ENCODE measurements around the gene CFC1B. TPM values are rescaled to one million over a fixed set of nuclear protein-coding genes. Genes with fewer than 3 reads are reported as not detected.
"Not testable (repeated sequence)": the region's sequence is repeated elsewhere in the genome, so short reads cannot be mapped to it uniquely, and the experiment has no call there.

The CFC1B gene
- total RNA-seq, 4 donors from 2014 or later, result not detected

DNA sequence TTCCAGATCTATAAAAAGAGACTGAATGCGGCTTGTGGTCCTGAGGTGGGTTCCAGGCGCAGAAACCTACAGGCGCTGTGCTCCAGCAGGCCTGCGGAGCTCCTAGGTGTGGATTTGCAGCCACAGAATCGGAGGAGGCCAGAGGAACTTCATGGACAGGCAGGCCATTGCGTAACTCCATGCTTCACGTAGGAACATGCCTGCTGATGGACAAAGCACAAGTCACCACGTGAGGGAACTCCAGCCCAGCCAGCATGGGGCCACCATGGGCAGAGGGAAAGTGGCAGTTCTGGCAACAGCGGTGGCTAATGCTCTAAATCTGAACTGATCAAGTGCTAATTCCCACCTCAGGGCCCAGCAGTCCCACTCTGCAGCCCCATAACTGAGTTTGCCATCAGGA, 17.2 kb downstream of the CFC1B start:
- not testable (repeated sequence) for H3K9me3 ChIP-seq, H3K4me1 ChIP-seq, H3K4me3 ChIP-seq, H3K27me3 ChIP-seq, H3K27ac ChIP-seq, ATAC-seq, H3K36me3 ChIP-seq
- WGBS, 2 donors (ENCODE audit: low coverage in 1 of 2), result no CpG with 5 or more reads among the region's 9 CpGs

DNA sequence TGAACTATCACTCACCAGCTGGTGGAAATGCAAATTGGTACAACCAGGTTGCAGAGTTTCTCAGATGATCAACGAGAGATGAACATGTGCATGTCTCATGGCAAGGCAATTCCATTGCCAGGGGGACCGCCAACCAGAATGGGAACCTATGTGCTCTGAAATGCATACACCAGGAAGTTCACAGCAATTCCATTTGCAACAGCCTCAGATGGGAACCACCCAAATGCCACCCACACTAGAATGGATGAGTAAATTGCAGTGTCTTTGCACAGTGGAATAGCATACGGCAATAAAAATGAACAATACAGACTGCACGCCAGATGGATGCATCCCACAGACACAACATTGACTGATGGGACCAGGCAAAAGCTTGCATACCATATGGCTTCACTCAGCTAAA, 21.8 kb downstream of the CFC1B start:
- not testable (repeated sequence) for H3K27ac ChIP-seq, H3K9me3 ChIP-seq, H3K4me1 ChIP-seq, ATAC-seq, H3K27me3 ChIP-seq, H3K36me3 ChIP-seq, H3K4me3 ChIP-seq
- WGBS, 2 donors (ENCODE audit: low coverage in 1 of 2), result no CpG with 5 or more reads among the region's 4 CpGs

DNA sequence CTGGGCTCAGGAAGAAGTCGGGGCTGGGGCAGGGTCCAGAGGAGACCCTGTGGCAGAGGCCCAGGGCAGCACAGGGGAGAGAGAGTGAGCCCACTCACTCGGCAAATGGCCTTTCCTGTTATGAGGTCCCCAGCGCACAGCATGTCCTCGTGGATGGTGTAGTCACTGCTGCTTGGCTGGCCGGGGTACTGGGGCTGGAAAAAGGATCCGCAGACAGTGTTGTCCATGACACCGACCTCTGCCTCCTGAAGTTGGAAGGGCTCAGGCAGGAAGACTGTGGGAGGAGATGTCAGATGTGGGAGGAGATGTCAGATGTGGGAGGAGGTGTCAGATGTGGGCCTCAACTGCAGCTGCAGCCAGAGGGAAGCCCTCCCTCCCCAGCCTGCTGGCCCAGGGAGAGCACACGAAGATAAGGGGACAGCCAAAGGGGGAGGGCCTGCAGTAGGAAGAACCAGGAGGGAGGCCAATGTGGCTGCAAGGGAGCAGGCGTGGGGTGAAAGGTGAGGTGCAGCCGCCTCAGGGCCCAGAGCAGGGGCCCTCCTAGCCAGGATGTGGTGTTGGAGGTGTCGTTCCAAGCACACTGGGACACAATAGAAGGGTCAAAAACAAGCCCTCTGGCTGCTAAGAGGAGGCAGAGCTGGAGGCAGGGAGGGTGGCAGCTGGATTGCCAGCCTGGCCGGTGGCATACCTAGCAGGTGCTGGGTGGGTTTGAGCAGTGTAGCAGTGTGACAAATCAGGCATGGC, 22.9 kb downstream of the CFC1B start:
- not testable (repeated sequence) for H3K36me3 ChIP-seq, H3K27ac ChIP-seq, H3K4me1 ChIP-seq

DNA sequence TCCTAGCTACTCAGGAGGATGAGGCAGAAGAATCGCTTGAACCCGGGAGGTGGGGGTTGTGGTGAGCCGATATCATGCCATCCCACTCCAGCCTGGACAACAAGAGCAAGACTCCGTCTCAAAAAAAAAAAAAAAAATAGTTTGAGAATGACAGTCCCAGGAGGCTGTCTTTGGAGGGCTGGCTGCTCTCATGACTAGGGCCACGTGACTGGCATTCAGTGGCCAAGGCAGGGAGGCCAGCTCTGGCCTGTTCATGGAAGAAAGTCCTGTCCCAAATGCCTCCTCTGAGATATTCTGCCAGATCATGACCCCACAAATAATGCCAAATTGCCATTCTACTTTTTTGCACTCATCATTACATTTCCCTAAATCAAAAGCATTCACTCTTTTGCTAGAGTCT, 24.0 kb downstream of the CFC1B start:
- WGBS, 2 donors (ENCODE audit: low coverage in 1 of 2), result no CpG with 5 or more reads among the region's 5 CpGs

More for the DNA sequence above, 22.9 kb downstream of the CFC1B start:
- not testable (repeated sequence) for H3K4me3 ChIP-seq, H3K9me3 ChIP-seq, ATAC-seq, H3K27me3 ChIP-seq
- no CpG with 5 or more reads among the region's 12 CpGs for WGBS, 2 donors (ENCODE audit: low coverage in 1 of 2)

DNA sequence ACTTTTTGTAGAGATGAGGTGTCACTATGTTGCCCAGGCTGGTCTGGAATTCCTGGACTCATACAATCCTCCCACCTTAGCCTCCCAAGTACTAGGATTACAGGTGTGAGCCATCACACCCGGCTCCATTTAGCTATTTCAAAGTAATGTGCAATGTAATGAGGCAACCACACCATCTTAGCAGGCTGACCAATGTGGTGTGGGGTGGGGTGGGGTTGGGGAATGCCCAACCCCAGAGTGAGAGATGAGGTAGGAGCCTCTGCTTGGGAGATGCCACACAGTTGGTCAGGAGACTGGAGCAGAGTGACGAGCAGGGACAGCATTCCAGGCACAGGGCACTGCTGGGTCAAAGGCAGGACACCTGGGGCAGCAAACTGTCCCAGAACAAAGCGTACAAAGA, 27.4 kb downstream of the CFC1B start:
- H3K36me3 ChIP-seq, H3K27me3 ChIP-seq, H3K4me3 ChIP-seq, H3K9me3 ChIP-seq, H3K27ac ChIP-seq, ATAC-seq, H3K4me1 ChIP-seq: not testable (repeated sequence)
- WGBS, 2 donors (ENCODE audit: low coverage in 1 of 2), result no CpG with 5 or more reads among the region's 3 CpGs

More for the DNA sequence above, 24.0 kb downstream of the CFC1B start:
- not testable (repeated sequence) for H3K27ac ChIP-seq, H3K27me3 ChIP-seq, H3K4me3 ChIP-seq, ATAC-seq, H3K36me3 ChIP-seq, H3K9me3 ChIP-seq, H3K4me1 ChIP-seq

DNA sequence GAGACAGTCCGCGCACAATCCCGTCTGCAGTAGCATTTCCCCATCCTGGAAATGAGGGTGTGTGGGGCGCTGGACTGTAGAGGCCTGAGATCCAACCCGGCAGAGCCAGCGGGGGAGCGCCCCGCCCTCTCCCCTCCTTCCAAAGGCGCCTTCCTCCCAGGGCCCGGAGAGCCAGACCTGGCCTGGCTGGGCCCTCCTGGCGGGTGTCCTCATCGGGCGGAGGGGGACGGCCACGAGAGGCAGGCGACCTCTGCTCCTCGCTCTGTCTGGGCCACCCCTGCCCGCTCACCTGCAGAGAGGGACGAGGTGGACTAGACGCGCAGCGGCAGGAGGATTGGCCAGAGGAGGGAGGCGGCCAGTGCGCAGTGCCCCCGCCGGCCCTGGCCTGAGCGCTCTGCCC, 28.5 kb downstream of the CFC1B start:
- H3K4me3 ChIP-seq, H3K4me1 ChIP-seq, H3K27me3 ChIP-seq, H3K27ac ChIP-seq, ATAC-seq, H3K36me3 ChIP-seq, H3K9me3 ChIP-seq: not testable (repeated sequence)
- WGBS, 2 donors (ENCODE audit: low coverage in 1 of 2), result no CpG with 5 or more reads among the region's 27 CpGs

DNA sequence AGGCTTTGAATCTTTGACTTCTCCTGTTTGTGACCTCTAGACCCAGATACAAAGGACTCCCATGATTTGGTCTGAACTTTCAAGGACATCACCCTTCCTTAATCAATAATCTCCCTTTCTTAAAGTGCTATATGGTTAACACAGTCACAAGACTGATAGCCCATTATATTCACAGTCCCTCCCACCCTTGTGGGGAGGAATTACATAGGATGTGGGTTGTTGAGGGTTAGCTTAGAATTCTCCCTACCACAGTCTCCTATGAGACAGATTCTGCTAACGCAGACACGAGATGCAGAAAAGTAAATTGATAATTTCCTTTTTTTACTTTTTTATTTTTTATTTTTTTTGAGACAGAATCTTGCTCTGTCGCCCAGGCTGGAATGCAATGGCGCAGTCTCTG, 33.2 kb downstream of the CFC1B start:
- no CpG with 5 or more reads among the region's 4 CpGs for WGBS, 2 donors (ENCODE audit: low coverage in 1 of 2)
- H3K4me1 ChIP-seq, H3K4me3 ChIP-seq, ATAC-seq, H3K27ac ChIP-seq, H3K36me3 ChIP-seq, H3K27me3 ChIP-seq, H3K9me3 ChIP-seq: not testable (repeated sequence)

DNA sequence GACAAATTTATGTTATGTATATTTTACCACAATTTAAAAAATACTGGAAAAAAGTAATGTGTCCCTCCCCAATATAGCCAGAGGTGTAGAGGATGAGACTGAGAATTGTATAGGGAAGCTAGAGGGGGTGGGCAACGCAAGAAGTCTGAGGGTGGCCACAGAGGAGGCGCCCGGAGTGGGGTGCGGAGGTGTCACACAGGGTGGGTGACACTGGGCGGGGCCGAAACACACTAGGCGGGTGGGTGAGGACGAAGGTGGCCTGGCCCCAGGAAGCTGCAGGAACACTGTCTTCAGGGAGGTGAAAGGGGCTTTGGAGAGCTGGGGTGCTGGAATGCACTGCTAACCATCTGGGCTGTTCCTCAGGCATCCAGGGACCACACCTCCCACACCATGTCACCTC, 35.4 kb downstream of the CFC1B start:
- not testable (repeated sequence) for H3K9me3 ChIP-seq, H3K4me1 ChIP-seq, H3K27ac ChIP-seq, H3K36me3 ChIP-seq, H3K4me3 ChIP-seq, H3K27me3 ChIP-seq, ATAC-seq
- no CpG with 5 or more reads among the region's 8 CpGs for whole genome bisulfite sequencing, 2 donors (ENCODE audit: low coverage in 1 of 2)

DNA sequence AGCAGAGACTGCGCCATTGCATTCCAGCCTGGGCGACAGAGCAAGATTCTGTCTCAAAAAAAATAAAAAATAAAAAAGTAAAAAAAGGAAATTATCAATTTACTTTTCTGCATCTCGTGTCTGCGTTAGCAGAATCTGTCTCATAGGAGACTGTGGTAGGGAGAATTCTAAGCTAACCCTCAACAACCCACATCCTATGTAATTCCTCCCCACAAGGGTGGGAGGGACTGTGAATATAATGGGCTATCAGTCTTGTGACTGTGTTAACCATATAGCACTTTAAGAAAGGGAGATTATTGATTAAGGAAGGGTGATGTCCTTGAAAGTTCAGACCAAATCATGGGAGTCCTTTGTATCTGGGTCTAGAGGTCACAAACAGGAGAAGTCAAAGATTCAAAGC, 45.1 kb downstream of the CFC1B start:
- not testable (repeated sequence) for ATAC-seq, H3K4me1 ChIP-seq, H3K4me3 ChIP-seq, H3K27ac ChIP-seq, H3K36me3 ChIP-seq, H3K27me3 ChIP-seq, H3K9me3 ChIP-seq
- WGBS, 2 donors (ENCODE audit: low coverage in 1 of 2), result no CpG with 5 or more reads among the region's 4 CpGs

DNA sequence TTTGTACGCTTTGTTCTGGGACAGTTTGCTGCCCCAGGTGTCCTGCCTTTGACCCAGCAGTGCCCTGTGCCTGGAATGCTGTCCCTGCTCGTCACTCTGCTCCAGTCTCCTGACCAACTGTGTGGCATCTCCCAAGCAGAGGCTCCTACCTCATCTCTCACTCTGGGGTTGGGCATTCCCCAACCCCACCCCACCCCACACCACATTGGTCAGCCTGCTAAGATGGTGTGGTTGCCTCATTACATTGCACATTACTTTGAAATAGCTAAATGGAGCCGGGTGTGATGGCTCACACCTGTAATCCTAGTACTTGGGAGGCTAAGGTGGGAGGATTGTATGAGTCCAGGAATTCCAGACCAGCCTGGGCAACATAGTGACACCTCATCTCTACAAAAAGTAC, 50.9 kb downstream of the CFC1B start:
- not testable (repeated sequence) for H3K27me3 ChIP-seq, H3K36me3 ChIP-seq, H3K9me3 ChIP-seq, ATAC-seq, H3K27ac ChIP-seq, H3K4me3 ChIP-seq, H3K4me1 ChIP-seq
- WGBS, 2 donors (ENCODE audit: low coverage in 1 of 2), result no CpG with 5 or more reads among the region's 3 CpGs

DNA sequence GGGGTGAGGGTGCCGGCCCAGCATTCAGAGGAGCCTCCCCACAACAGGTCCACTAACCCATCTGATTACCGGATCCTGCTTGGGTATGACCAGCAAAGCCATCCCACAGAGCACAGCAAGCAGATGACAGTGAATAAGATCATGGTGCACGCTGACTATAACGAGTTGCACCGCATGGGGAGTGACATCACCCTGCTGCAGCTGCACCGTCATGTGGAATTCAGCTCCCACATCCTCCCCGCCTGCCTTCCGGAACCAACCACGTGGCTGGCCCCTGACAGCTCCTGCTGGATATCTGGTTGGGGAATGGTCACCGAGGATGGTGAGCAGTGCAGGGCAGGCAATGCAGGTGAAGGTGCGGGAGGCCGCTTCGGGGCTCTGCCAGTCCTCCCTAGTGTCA, 53.2 kb downstream of the CFC1B start:
- H3K9me3 ChIP-seq, H3K4me3 ChIP-seq, H3K36me3 ChIP-seq, H3K4me1 ChIP-seq, H3K27me3 ChIP-seq, ATAC-seq, H3K27ac ChIP-seq: not testable (repeated sequence)
- no CpG with 5 or more reads among the region's 13 CpGs for WGBS, 2 donors (ENCODE audit: low coverage in 1 of 2)

DNA sequence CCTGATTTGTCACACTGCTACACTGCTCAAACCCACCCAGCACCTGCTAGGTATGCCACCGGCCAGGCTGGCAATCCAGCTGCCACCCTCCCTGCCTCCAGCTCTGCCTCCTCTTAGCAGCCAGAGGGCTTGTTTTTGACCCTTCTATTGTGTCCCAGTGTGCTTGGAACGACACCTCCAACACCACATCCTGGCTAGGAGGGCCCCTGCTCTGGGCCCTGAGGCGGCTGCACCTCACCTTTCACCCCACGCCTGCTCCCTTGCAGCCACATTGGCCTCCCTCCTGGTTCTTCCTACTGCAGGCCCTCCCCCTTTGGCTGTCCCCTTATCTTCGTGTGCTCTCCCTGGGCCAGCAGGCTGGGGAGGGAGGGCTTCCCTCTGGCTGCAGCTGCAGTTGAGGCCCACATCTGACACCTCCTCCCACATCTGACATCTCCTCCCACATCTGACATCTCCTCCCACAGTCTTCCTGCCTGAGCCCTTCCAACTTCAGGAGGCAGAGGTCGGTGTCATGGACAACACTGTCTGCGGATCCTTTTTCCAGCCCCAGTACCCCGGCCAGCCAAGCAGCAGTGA, 55.3 kb downstream of the CFC1B start:
- peak; percentile 13 for ATAC-seq
- not testable (repeated sequence) for H3K4me1 ChIP-seq, H3K4me3 ChIP-seq, H3K36me3 ChIP-seq, H3K27me3 ChIP-seq, H3K9me3 ChIP-seq, H3K27ac ChIP-seq
- WGBS, 2 donors (ENCODE audit: low coverage in 1 of 2), result no CpG with 5 or more reads among the region's 8 CpGs

DNA sequence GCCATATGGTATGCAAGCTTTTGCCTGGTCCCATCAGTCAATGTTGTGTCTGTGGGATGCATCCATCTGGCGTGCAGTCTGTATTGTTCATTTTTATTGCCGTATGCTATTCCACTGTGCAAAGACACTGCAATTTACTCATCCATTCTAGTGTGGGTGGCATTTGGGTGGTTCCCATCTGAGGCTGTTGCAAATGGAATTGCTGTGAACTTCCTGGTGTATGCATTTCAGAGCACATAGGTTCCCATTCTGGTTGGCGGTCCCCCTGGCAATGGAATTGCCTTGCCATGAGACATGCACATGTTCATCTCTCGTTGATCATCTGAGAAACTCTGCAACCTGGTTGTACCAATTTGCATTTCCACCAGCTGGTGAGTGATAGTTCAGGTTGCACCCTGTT, 56.5 kb downstream of the CFC1B start:
- H3K36me3 ChIP-seq, H3K4me1 ChIP-seq, H3K9me3 ChIP-seq, H3K27ac ChIP-seq, H3K4me3 ChIP-seq, ATAC-seq, H3K27me3 ChIP-seq: not testable (repeated sequence)
- no CpG with 5 or more reads among the region's 4 CpGs for WGBS, 2 donors (ENCODE audit: low coverage in 1 of 2)

Data from gastroesophageal sphincter (tissue), 4 donors.